Activated CD8-positive, alpha-beta memory T cell treated with anti-CD3 and anti-CD28 coated beads for 48 hours (primary cell): ENCODE results near the gene SLC25A22.

ENCODE experiments used
- DNase-seq, 3 experiments: peaks; one replicate each; pipeline ENCODE4 v3.0.0-alpha.2; 2020; ENCODE audit warnings: low read depth in 2 of 3, low spot score in 2 of 3

Gene SLC25A22

DNA sequence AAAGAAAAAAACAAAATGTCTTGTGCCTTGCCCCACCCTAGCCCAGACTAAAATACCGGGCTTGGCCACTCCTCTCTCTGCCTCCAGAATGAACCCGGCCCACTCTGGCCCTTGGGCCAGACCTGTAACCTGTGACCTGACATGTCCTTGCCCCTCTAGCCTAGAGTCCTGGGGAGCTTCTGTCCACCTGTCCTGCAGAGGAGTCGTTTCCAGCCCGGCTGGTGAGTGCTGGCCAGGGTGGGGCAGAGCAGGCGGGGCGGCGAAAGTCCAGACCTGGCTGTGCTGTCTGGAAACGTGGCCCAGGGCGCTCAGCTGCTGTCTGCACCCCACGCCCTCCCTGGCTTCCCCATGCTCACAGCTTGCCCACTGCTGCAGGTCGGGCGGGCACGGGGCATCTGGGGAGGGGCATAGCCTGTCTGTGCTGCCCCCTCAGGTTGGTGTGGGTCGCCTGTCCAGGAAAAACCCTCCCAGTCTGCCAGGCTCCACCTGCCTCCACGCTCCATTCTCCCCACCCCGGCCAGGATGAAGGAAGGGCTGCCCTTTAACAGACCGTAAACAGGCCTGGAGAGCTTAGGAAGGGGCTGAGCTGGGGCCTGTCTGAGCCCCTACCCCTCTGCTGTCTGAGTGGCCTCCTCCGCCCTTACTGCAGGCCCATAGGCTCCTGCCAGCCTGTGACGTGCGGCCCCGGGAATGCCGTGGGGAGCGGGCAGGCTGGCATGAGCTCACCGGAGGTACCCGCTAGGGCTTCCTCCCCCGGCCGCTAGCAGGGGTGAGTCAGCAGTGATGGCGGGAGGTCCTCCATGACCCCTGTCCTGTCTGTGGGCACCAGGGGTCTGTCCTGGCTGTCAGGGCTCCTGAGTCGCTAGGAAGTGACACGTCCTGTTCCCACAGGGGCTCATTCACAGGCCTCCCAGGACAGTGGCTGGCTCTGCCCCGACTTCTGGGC is 36.6 kb upstream of the SLC25A22 start:
- no peak for DNase-seq

GRCh38 chr11:833849-834311 is 35.8 kb upstream of the SLC25A22 start:
- DNase-seq, result no peak

- no peak for DNase-seq
Observed at GRCh38 chr11:833114-833791, 35.2 kb upstream of the SLC25A22 start.

DNA sequence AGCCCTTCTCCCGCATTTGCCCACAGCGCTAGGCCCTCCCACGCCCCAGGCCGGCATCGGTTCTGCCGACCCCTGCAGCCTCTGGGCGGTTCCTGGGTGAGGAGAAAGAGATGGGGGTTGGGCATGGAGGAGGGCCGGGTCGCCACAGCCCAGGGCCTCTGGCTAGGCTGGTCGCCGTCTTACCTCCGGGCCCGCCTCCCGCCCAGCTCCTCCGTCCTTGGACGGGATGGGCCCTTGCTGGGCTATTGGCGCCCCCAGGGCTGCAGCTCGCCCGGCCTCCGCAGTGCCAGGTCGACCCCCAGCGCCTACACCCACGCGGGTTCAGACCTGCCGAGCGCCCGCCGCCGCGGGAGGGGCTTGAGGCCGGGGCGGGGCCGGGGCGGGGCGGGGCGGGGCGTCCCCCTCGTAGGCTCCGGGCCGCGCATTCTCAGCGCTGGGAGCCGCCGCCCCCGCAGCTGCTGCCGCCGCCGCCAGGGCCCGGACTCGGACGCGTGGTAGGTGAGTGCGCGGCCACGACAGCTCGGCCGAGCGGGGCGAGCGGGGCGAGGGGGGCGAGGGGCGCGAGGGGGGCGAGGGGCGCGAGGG is 34.5 kb upstream of the SLC25A22 start, which contains the start of gene CD151:
Gene CD151 (plus strand): TSS at position 424 of the 585 bp plus-strand sequence. CDS start 3,118 bp downstream, outside the sequence.
- no peak for DNase-seq

GRCh38 chr11:831961-832528 is 34.0 kb upstream of the SLC25A22 start:
- DNase-seq, result no peak

DNA sequence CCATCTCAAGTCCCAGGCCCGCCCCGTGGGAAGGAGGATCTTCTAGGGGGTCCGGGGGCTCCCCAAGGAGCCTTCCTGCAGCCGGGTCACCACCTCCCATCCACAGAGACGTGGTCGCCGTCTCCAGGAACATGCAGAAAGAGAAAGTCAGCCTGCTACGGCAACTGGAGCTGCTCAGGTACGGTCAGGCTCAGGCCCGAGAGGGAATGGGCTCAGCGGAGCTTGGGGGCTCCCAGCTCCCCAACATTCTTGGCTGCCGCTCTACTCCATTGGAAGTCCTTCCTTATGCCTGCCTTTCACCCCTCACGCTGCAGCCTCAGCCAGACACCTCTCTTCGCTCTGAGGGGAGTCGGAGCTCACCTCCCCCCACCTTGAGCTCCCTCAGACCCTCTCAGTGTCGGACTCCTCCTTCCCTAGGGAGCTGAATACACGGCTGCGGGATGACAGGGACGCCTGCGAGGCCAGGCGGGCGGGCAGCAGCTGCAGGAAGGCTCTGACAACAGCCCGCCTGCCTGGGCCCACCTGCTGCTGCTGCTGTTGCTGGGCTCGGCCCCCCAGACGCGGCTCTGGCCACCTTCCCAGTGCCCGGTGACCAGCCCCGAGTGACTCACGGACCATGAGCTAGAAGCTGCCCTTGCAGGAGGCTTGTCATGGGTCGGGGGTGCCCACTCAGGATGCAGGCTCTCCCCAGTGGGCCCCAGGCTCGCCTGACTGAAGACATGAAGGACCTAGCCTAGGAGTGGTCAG is 33.2 kb upstream of the SLC25A22 start:
- no peak for DNase-seq

DNA sequence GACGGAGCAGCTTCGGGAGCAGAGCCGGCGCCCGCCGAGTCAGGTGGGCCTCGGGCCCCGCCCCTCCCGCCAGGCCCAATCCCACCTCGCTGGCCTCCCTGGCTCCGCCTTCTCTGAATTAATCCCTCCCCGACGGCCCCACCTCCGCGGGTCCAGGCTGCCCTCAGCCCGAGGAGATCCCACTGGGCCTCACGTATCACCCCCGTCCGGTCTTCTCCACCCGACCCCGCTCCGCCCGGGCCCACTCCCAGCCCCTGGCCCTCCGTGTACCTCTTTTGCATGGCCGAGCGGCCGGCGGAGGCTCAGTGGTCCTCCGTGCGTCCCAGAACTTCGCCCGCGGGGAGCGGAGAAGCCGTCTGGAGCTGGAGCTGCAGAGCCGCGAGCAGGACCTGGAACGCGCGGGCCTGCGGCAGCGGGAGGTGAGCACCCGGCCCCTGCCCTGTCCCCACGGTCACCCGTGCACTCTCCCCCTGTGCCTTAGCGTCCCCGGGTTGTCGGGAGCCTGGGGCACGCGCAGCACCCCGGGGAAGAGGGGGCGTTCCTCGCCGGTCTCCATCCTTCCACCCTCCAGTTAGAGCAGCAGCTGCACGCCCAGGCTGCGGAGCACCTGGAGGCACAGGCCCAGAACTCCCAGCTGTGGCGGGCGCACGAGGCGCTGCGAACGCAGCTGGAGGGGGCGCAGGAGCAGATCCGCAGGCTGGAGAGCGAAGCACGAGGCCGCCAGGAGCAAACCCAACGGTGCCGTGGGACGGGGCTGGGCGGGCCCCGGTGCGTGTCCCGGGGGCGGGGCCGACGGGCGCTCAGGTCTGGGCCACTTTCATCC is 32.4 kb upstream of the SLC25A22 start:
- peak in 1 of 3 experiments; percentile 52 for DNase-seq

DNA sequence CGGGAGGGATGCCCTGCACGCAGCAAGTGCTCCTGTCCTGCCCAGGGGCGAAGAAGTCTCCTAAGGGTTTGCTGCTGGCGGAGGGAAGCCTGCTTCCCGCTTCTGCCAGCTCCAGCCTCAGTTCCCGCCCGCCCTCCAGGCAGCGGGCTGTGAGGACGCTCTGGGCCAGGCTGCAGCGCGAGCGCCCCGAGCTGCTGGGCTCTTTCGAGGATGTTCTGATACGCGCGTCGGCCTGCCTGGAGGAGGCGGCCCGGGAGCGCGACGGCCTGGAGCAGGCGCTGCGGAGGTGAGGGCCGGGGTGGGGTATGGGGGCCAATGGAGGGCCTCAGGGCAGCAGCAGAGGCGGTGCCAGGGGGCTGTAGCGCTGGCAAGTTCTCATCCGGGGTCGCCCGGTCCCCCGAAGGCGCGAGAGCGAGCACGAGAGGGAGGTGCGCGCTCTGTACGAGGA is 31.8 kb upstream of the SLC25A22 start:
- no peak for DNase-seq

- no peak for DNase-seq
Observed at GRCh38 chr11:829176-829846, 31.2 kb upstream of the SLC25A22 start.

DNA sequence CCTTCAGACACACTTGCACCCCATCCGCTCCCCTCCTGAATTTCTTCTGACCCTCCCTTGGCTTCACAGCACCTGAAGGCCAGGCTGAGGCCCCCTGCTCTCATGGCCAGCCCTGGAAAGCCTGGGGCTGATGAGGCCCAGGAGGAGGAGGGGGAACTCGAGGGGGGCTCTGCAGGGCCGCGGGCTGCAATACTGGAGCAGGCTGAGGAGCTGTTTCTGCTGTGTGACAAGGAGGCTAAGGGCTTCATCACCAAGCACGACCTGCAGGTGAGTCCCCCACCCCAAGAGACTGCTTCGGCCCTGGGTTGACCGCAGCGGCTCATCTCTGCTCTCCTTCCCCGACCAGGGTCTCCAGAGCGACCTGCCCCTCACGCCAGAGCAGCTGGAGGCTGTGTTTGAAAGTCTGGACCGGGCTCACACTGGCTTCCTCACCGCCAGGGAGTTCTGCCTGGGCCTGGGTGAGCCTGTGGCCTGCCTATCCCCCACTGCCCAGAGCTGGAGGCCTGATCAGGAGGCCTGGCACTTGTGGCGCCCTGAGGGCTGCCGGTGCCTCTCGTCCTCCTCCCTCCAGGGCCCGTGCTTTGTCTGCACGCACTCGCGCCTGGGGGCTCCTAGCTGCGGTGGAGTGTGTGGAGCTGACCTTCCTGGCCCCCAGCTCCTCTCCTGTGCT is 30.6 kb upstream of the SLC25A22 start:
- DNase-seq, result no peak

GRCh38 chr11:827897-828192 is 29.8 kb upstream of the SLC25A22 start, which contains the start of gene CRACR2B:
Gene CRACR2B, plus strand, starts transcription at chr11:827919. Its CDS starts 689 bp downstream, at chr11:828608.
- no peak for DNase-seq

DNA sequence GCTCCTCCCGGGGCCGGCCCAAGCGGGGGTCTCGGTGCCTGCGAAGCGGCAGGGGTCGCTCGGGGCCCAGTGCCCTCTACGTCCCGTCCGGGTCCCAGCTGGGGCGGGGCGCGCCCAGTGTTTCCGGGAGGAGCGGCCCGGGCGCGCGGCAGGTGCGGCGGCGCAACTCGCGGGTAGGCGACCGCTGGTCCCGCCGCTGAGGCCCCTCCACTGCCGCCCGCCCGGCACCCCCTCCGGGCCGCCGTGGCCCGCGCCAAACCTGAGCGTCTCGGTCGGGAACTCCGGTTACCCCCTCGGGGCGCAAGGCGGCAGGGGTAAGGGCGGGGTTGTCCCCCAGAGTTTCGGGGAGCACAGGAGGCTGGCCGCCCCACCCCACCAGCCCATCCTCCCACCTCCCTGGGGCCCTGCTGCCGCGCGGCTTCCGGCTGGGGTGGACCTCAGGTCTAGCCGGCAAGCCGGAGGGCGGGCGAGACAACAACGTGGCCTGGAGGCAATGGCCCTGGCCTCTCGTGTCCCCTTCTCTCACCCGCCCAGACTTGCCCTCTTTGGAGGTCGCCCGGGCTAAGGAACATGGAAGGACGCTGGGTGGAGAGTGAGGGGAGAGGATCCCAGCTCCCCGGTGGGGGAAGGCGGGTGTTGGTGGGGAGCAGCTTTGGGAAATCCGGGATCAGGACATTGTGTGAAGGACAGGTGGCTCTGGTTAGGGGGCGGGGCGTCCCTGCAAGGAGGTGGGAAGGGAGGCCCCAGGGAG is 29.2 kb upstream of the SLC25A22 start:
- no peak for DNase-seq

- no peak for DNase-seq
Observed at GRCh38 chr11:826836-827145, 28.7 kb upstream of the SLC25A22 start.

DNA sequence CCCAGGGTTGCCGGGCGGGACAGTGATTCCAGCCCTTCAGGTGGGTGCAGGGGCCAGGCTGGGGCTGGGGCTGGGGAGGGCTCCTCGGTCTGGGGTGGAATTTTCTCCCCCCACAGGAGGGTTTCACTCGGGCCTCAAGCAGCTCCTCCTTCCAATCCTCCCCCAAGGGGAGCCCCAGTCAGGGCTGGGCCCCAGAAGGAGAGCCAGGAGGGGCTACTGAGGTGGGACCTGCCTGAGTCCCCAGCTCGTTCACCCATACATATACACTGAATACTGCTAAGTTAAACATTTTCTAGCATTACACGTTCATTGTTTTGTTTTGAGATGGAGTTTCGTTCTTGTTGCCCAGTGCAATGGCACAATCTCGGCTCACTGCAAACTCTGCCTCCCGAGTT is 28.1 kb upstream of the SLC25A22 start:
- DNase-seq, result no peak

- no peak for DNase-seq
Observed at GRCh38 chr11:825366-826226, 27.5 kb upstream of the SLC25A22 start.

DNA sequence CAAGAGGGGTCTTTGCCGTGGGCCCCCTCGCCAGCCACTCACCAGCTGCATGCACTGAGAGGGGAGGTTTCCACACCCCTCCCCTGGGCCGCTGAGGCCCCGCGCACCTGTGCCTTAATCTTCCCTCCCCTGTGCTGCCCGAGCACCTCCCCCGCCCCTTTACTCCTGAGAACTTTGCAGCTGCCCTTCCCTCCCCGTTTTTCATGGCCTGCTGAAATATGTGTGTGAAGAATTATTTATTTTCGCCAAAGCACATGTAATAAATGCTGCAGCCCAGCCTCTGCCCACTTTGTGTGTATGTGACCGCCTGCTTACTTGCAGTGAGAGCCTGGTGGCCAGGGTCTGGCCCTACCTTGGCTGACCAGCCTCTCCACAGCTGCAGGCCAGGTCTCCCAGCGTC is 26.9 kb upstream of the SLC25A22 start:
- no peak for DNase-seq

DNA sequence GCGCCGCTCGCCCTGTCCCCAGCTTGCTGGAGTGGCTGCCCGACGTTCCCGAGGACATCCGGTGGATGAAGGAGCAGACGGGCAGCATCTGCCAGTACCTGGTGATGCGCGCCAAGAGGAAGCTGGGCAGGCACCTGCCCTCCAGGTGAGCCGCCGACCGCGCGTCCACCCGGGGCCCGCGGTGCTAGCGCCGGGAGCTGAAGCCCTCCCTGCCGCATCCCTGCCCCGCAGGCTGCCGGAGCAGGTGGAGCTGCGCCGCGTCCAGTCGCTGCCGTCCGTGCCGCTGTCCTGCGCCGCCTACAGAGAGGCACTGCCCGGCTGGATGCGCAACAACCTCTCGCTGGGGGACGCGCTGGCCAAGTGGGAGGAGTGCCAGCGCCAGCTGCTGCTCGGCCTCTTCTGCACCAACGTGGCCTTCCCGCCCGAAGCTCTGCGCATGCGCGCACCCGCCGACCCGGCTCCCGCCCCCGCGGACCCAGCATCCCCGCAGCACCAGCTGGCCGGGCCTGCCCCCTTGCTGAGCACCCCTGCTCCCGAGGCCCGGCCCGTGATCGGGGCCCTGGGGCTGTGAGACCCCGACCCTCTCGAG is 26.3 kb upstream of the SLC25A22 start:
- no peak for DNase-seq
